Endodermal cell (in vitro differentiated cells): ENCODE results near the gene KRTAP9-1. TPM values are rescaled to one million over a fixed set of nuclear protein-coding genes. Genes with fewer than 3 reads are reported as not detected.

ENCODE experiments used
- DNase-seq: peaks from one replicate; pipeline ENCODE4 v3.0.0-alpha.2; 2017
- H3K27ac ChIP-seq: 2 replicates; pipeline ENCODE4 v1.5.1; 2013; ENCODE audit warnings: mild to moderate bottlenecking, low read depth, low read length, moderate library complexity
- H3K27me3 ChIP-seq: 2 replicates; pipeline ENCODE4 v1.6.1; 2013; ENCODE audit warnings: mild to moderate bottlenecking, low read length, moderate library complexity; ENCODE audit not compliant: insufficient read depth, control insufficient read depth, poor library complexity, severe bottlenecking
- H3K36me3 ChIP-seq: 2 replicates; pipeline ENCODE4 v1.7.0; 2013; ENCODE audit warnings: mild to moderate bottlenecking, low read length, moderate library complexity; ENCODE audit not compliant: control insufficient read depth, insufficient read depth
- H3K4me1 ChIP-seq: one replicate; pipeline ENCODE4 v1.7.0; 2013; ENCODE audit warnings: low read length; ENCODE audit not compliant: control insufficient read depth, insufficient read depth
- H3K4me3 ChIP-seq: 2 replicates; pipeline ENCODE4 v1.5.1; 2013; ENCODE audit warnings: mild to moderate bottlenecking, low read length, moderate library complexity
- H3K9ac ChIP-seq: 2 replicates; pipeline ENCODE4 v1.6.1; 2013; ENCODE audit warnings: mild to moderate bottlenecking, low read length, moderate library complexity; ENCODE audit not compliant: poor library complexity, severe bottlenecking; ENCODE audit errors: extremely low read depth
- H3K9me3 ChIP-seq: 2 replicates; pipeline ENCODE4 v1.6.1; 2013; ENCODE audit warnings: mild to moderate bottlenecking, low read length, moderate library complexity; ENCODE audit not compliant: control insufficient read depth
- H3K27ac Mint-ChIP-seq: 2 replicates; pipeline ENCODE4 v1.8.0; 2020; ENCODE audit warnings: mixed read lengths
- H3K27me3 Mint-ChIP-seq: 2 replicates; pipeline ENCODE4 v1.8.0; 2021; ENCODE audit warnings: mild to moderate bottlenecking, mixed read lengths; ENCODE audit not compliant: insufficient read depth
- H3K36me3 Mint-ChIP-seq: 2 replicates; pipeline ENCODE4 v1.8.0; 2020; ENCODE audit warnings: low read depth, mixed read lengths
- H3K4me1 Mint-ChIP-seq: 2 replicates; pipeline ENCODE4 v1.8.0; 2020; ENCODE audit warnings: mixed read lengths
- H3K4me3 Mint-ChIP-seq: 2 replicates; pipeline ENCODE4 v1.8.0; 2020; ENCODE audit warnings: mild to moderate bottlenecking, moderate library complexity, mixed read lengths
- H3K9me3 Mint-ChIP-seq: 2 replicates; pipeline ENCODE4 v1.8.0; 2020; ENCODE audit warnings: mild to moderate bottlenecking, mixed read lengths
- CTCF ChIP-seq: fragments of 200-600 bp; sonication (generic); conservative IDR thresholded peaks from 2 replicates; pipeline ENCODE4 v1.5.0; 2021; ENCODE audit warnings: antibody characterized with exemption, mild to moderate bottlenecking
- WGBS, 2 experiments: methylation state at CpG; one replicate each; pipeline versions ENCODE4 v1.1.5 to v1.1.7; 2013; ENCODE audit warnings: missing lambda C conversion rate in 2 of 2, mixed read lengths in 1 of 2; ENCODE audit not compliant: insufficient coverage in 1 of 2, insufficient read length in 1 of 2; 5-methylcytosine and 5-hydroxymethylcytosine counted together
- total RNA-seq, 2 donors: library from RNA; stranded (reverse); fragmentation: NEBNext Ultra II Directional in 1 of 2; extraction: Animal tissue kit (Norgen Biotek cat#: 25700) in 1 of 2; gene quantifications; 2 replicates in 1 of 2; 3 replicates in 1 of 2; pipeline ENCODE4 v1.2.1, GENCODE V29; 2021

KRTAP9-1 gene
- total RNA-seq, 2 donors from 2014 or later, result not detected

- Histone ChIP-seq H3K4me1 (no peaks in the 10 kb centered on the region), H3K9ac (no peak overlapping the region), H3K9me3 (no peaks in the 10 kb centered on the region), H3K27me3 (no peaks in the 10 kb centered on the region), H3K27ac (peak overlapping the region; percentile 24), H3K36me3 (no peaks in the 10 kb centered on the region), H3K4me3 (no peak overlapping the region)
- no peak for DNase-seq
- no peaks in the 10 kb centered on the region for H3K9me3 Mint-ChIP-seq
- H3K36me3 Mint-ChIP-seq, result no peaks in the 10 kb centered on the region
- H3K4me3 Mint-ChIP-seq, result no peak overlapping the region
- no peaks in the 10 kb centered on the region for H3K4me1 Mint-ChIP-seq
- no peak overlapping the region for H3K27ac Mint-ChIP-seq
- peaks cover 4% of the 10 kb centered on the region for H3K27me3 Mint-ChIP-seq
- TF ChIP-seq CTCF, result no peak
- WGBS, 2 experiments, result 85 to 90% methylated on average over 5 to 7 of the region's 7 CpGs
Measured at GRCh38 chr17:41167561-41167960, 22.1 kb upstream of the KRTAP9-1 start.

- Histone ChIP-seq H3K4me3 (no peak within 1 kb of the TSS), H3K4me1 (no peaks in the 10 kb centered on the region), H3K27ac (peak within 1 kb of the TSS; percentile 24), H3K36me3 (no peaks in the 10 kb centered on the region), H3K9me3 (no peaks in the 10 kb centered on the region), H3K9ac (no peak within 1 kb of the TSS), H3K27me3 (no peaks in the 10 kb centered on the region)
- no peak within 1 kb of the TSS for H3K4me3 Mint-ChIP-seq
- WGBS, 2 experiments, result 80% methylated on average over 1 of the region's 1 CpG; no CpG with 5 or more reads in 1 of the 2 experiments
- H3K4me1 Mint-ChIP-seq, result no peaks in the 10 kb centered on the region
- H3K9me3 Mint-ChIP-seq, result no peaks in the 10 kb centered on the region
- H3K36me3 Mint-ChIP-seq, result no peaks in the 10 kb centered on the region
- DNase-seq, result no peak
- H3K27me3 Mint-ChIP-seq, result peaks cover 4% of the 10 kb centered on the region
- no peak for TF ChIP-seq CTCF
- H3K27ac Mint-ChIP-seq, result no peak within 1 kb of the TSS
Measured at GRCh38 chr17:41168121-41168520, 21.6 kb upstream of the KRTAP9-1 start, which contains the start of gene KRTAP4-3. TSS of gene KRTAP4-3 (minus strand) at chr17:41168221. CDS start at chr17:41168172, 49 bp downstream.

GRCh38 chr17:41171886-41172285 is 17.8 kb upstream of the KRTAP9-1 start:
- no peak for TF ChIP-seq CTCF
- Mint-ChIP-seq H3K27me3 (peaks cover 4% of the 10 kb centered on the region), H3K4me3 (no peak overlapping the region), H3K27ac (no peak overlapping the region), H3K9me3 (no peaks in the 10 kb centered on the region), H3K36me3 (no peaks in the 10 kb centered on the region), H3K4me1 (no peaks in the 10 kb centered on the region)
- WGBS, 2 experiments, result 95% methylated on average over 2 of the region's 2 CpGs; no CpG with 5 or more reads in 1 of the 2 experiments
- DNase-seq, result no peak
- Histone ChIP-seq H3K9ac (no peak overlapping the region), H3K4me1 (no peaks in the 10 kb centered on the region), H3K4me3 (no peak overlapping the region), H3K27ac (no peak overlapping the region), H3K9me3 (no peaks in the 10 kb centered on the region), H3K36me3 (no peaks in the 10 kb centered on the region), H3K27me3 (no peaks in the 10 kb centered on the region)
